Activated B cell treated with CpG ODN at 0.5 μM for 24 hours (primary cell): ENCODE results near the gene SEMA6A. TPM values are rescaled to one million over a fixed set of nuclear protein-coding genes. Genes with fewer than 3 reads are reported as not detected.

Experiments
- ATAC-seq: fragments of 200-7000 bp; cut with Tn5 transposase; one replicate; pipeline ENCODE4 v1.10.0; 2021; ENCODE audit warnings: low read depth, mild to moderate bottlenecking, moderate library complexity
- CTCF ChIA-PET: fragments of 350-600 bp; sonication (Branson Sonifier 250); formaldehyde crosslinking; loops from one replicate; lab custom pipeline; 2021; ENCODE audit warnings: antibody characterized with exemption; lab: Charles Lee
- POLR2A ChIA-PET: fragments of 350-600 bp; sonication (Branson Sonifier 250); formaldehyde crosslinking; loops from one replicate; lab custom pipeline; 2021; ENCODE audit warnings: antibody characterized with exemption; lab: Charles Lee
- DNase-seq: peaks from one replicate; pipeline ENCODE4 v3.0.0; 2022
- H3K27ac Mint-ChIP-seq: one replicate; pipeline ENCODE4 v1.8.0; 2020; ENCODE audit warnings: mixed read lengths
- H3K27me3 Mint-ChIP-seq: one replicate; pipeline ENCODE4 v1.8.0; 2021; ENCODE audit warnings: mixed read lengths
- H3K36me3 Mint-ChIP-seq: one replicate; pipeline ENCODE4 v1.8.0; 2021; ENCODE audit warnings: low read depth, mixed read lengths
- H3K4me1 Mint-ChIP-seq: one replicate; pipeline ENCODE4 v1.8.0; 2021; ENCODE audit warnings: mixed read lengths
- H3K4me3 Mint-ChIP-seq: one replicate; pipeline ENCODE4 v1.8.0; 2020; ENCODE audit warnings: mild to moderate bottlenecking, mixed read lengths
- H3K9me3 Mint-ChIP-seq: one replicate; pipeline ENCODE4 v1.8.0; 2020; ENCODE audit warnings: mixed read lengths
- CTCF ChIP-seq: fragments of 200-600 bp; IDR thresholded peaks from one replicate; pipeline ENCODE4 v1.8.0; 2022; ENCODE audit warnings: antibody characterized with exemption, mild to moderate bottlenecking
- intact Hi-C: fragments of 100-400 bp; cut with micrococcal nuclease; formaldehyde crosslinking; loops from one replicate; pipeline ENCODE4 v1.15.1; 2024
- total RNA-seq: library from RNA; stranded (reverse); gene quantifications from 2 replicates; pipeline ENCODE4 v1.2.3, GENCODE V29; 2022

SEMA6A gene
- total RNA-seq, 1 donor from 2014 or later = 0.20 TPM

- no peaks in the 10 kb centered on the region for H3K4me1 Mint-ChIP-seq
- ATAC-seq (no peak), DNase-seq (no peak)
- H3K36me3 Mint-ChIP-seq = peaks cover 39% of the 10 kb centered on the region
- ChIA-PET POLR2A (no interaction called here), CTCF (no interaction called here)
- H3K4me3 Mint-ChIP-seq = no peak overlapping the region
- H3K27ac Mint-ChIP-seq = no peak overlapping the region
- no peak for TF ChIP-seq CTCF
- no peaks in the 10 kb centered on the region for H3K9me3 Mint-ChIP-seq
- no peaks in the 10 kb centered on the region for H3K27me3 Mint-ChIP-seq
- intact Hi-C loops = no loop called here
Observed at GRCh38 chr5:116445311-116445710, 129.3 kb downstream of the SEMA6A start.

- DNase-seq (no peak), ATAC-seq (no peak)
- Mint-ChIP-seq H3K27me3 (no peaks in the 10 kb centered on the region), H3K4me3 (no peak overlapping the region), H3K36me3 (peaks cover 39% of the 10 kb centered on the region), H3K27ac (no peak overlapping the region), H3K4me1 (no peaks in the 10 kb centered on the region), H3K9me3 (no peaks in the 10 kb centered on the region)
- POLR2A ChIA-PET = no interaction called here
- CTCF ChIA-PET = no interaction called here
- TF ChIP-seq CTCF = no peak
- intact Hi-C loops = no loop called here
Observed at GRCh38 chr5:116444373-116445295, 130.0 kb downstream of the SEMA6A start.

GRCh38 chr5:116442931-116443551 lies 131.6 kb downstream of the SEMA6A start:
- H3K27me3 Mint-ChIP-seq = no peaks in the 10 kb centered on the region
- ChIA-PET CTCF (no interaction called here), POLR2A (no interaction called here)
- no peak overlapping the region for H3K4me3 Mint-ChIP-seq
- TF ChIP-seq CTCF = no peak
- ATAC-seq (no peak), DNase-seq (no peak)
- H3K9me3 Mint-ChIP-seq = no peaks in the 10 kb centered on the region
- no peak overlapping the region for H3K27ac Mint-ChIP-seq
- intact Hi-C loops = no loop called here
- H3K4me1 Mint-ChIP-seq = no peaks in the 10 kb centered on the region
- H3K36me3 Mint-ChIP-seq = peaks cover 30% of the 10 kb centered on the region

- no peak for TF ChIP-seq CTCF
- ATAC-seq = no peak
- Mint-ChIP-seq H3K27me3 (no peaks in the 10 kb centered on the region), H3K36me3 (peaks cover 27% of the 10 kb centered on the region), H3K4me3 (no peak overlapping the region), H3K4me1 (no peaks in the 10 kb centered on the region), H3K27ac (no peak overlapping the region), H3K9me3 (no peaks in the 10 kb centered on the region)
- intact Hi-C loops = no loop called here
- POLR2A ChIA-PET = no interaction called here
- no peak for DNase-seq
- CTCF ChIA-PET = no interaction called here
Observed at GRCh38 chr5:116442095-116442534, 132.5 kb downstream of the SEMA6A start.

GRCh38 chr5:116441223-116441622 lies 133.4 kb downstream of the SEMA6A start:
- POLR2A ChIA-PET = no interaction called here
- DNase-seq (no peak), ATAC-seq (no peak)
- Mint-ChIP-seq H3K4me1 (no peaks in the 10 kb centered on the region), H3K36me3 (peaks cover 24% of the 10 kb centered on the region), H3K9me3 (no peaks in the 10 kb centered on the region), H3K27ac (no peak overlapping the region), H3K27me3 (no peaks in the 10 kb centered on the region), H3K4me3 (no peak overlapping the region)
- CTCF ChIA-PET = no interaction called here
- intact Hi-C loops = no loop called here
- TF ChIP-seq CTCF = no peak
